ENCODE measurements around the gene CSPG4. TPM values are rescaled to one million over a fixed set of nuclear protein-coding genes. Genes with fewer than 3 reads are reported as not detected.
A peak's percentile ranks its signal among the peaks of the same experiment; 100 is the strongest.

The CSPG4 gene
- total and polyA plus RNA-seq, 9 of the 15 experiments (the other 6 are each of a cell fraction or from before 2014, with no cell fraction given): under 0.01 to 0.07 (median 0.04) TPM; not detected in 5

DNA sequence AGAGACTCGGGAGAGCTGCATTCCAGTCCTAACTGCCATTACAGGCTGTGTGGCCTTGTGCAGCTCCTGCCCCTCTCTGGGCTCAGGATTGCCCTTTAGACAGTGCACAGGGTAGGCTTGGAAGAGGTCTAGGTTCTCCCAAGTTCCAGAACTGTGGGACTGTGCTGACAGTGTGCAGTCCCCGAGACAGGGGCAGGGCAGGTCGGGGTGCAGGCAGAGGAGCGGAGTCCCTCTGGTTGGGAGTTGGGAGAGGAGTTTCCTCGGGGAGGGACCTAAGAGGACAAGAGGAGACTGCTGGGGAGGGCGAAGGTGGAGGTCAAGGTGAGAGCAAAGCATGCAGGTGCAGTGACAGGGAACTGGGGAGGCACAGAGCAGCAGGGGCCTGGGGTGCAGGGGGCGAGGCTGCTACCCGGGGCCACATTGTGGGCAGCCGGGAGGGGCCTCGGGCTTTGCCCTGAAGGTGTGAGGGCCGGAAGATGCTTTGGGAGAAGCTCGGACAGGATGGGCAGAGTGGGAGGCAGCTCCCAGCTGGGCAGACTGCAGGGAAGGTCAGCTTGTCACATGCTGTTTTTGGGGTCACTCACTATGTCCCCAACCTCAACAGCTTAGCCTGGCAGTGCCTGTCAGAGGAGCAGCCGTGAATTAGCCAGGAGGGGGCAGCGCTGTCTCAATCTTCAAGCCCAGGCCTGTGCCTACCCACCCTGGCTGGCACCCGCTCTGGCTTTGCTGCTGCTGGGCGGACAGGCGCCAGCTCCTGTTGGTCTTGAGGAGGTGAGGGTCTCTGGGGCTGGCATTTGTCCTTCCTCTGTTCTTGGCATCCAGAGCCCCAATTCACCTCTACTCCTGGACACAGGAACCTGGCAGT is 15.4 kb upstream of the CSPG4 start:
- H2AFZ ChIP-seq (ENCODE audit: low read depth, low read length): no peak overlapping the region
- no peak overlapping the region for H3K4me2 ChIP-seq (ENCODE audit: insufficient read depth, low read length)
- H3K9me3 ChIP-seq (replicated peaks; ENCODE audit: control insufficient read depth, insufficient read depth, low read depth, low read length): no peaks in the 10 kb centered on the region
- H3K4me3 ChIP-seq: no peak overlapping the region
- H3K27ac ChIP-seq (ENCODE audit: extremely low read depth, low read depth, low read length): no peak overlapping the region
- peaks cover 6% of the 10 kb centered on the region; the same call in 1 of the 2 replicates for H4K20me1 ChIP-seq (replicated peaks; ENCODE audit: control insufficient read depth, insufficient read depth, low read length)
- intact Hi-C loops (cut with micrococcal nuclease) (loop anchor here (1.0 kb wide), 1 partner anchor 74 kb away; no protein-coding TSS in a partner anchor), in situ Hi-C loops (cut with MboI) (no loop called here)
- FAIRE-seq (no peak), DNase-seq (ENCODE audit: extremely low read depth in 1 of 4, low spot score in 3 of 4) (peak in 1 of 4 experiments; percentile 34), ATAC-seq (peak; percentile 45)
- no peaks in the 10 kb centered on the region for H3K9me1 ChIP-seq (ENCODE audit: control insufficient read depth, insufficient read depth, low read length)
- H3K79me2 ChIP-seq (ENCODE audit: control insufficient read depth, insufficient read depth, low read length): no peaks in the 10 kb centered on the region
- 23% methylated on average over 15 of the region's 17 CpGs for WGBS (ENCODE audit: insufficient coverage, low coverage, missing lambda C conversion rate)
- peaks cover 0 to 32% of the 10 kb centered on the region in 2 experiments; a peak in 2 of 5 replicates for H3K27me3 ChIP-seq (ENCODE audit: control insufficient read depth in 2 of 2, insufficient read depth in 2 of 2, low read length in 2 of 2)
- no peaks in the 10 kb centered on the region for H3K36me3 ChIP-seq (ENCODE audit: control insufficient read depth, insufficient read depth, low read length)
- BruUV-seq (replicated peaks): no TSS peak
- POLR2A ChIA-PET: interaction anchor here (0.6 kb wide), 1 partner anchor 14 kb away, joined by 3 read pairs; no protein-coding TSS in a partner anchor
- H3K4me1 ChIP-seq (replicated peaks in 1 of 2; ENCODE audit: control insufficient read depth in 2 of 2, insufficient read depth in 2 of 2, low read length in 2 of 2): peaks cover 10 to 39% of the 10 kb centered on the region in 2 experiments
- CTCF ChIA-PET (ENCODE audit: low intra/inter-chr PET ratio): interaction anchor here (0.7 to 1.7 kb wide), 3 partner anchors 73 to 75 kb away, joined by 3 to 6 read pairs (median 3); no protein-coding TSS in a partner anchor
- peak overlapping the region in 1 of 2 experiments; percentile 39; a peak in 2 of 4 replicates for H3K9ac ChIP-seq (ENCODE audit: insufficient read depth in 1 of 2, low read depth in 2 of 2, low read length in 2 of 2)
- TF ChIP-seq SP1 (CRISPR knock-in tag; IDR thresholded peaks at IDR 0.05) (no peak), ZNF354B (CRISPR knock-in tag; IDR thresholded peaks at IDR 0.05) (no peak), ZNF507 (tag; conservative IDR thresholded peaks at IDR 0.05) (no peak), TCF7L2 (IDR thresholded peaks at IDR 0.05; ENCODE audit: low read depth, low read length) (no peak)
- TF ChIP-seq, protein P1, sequence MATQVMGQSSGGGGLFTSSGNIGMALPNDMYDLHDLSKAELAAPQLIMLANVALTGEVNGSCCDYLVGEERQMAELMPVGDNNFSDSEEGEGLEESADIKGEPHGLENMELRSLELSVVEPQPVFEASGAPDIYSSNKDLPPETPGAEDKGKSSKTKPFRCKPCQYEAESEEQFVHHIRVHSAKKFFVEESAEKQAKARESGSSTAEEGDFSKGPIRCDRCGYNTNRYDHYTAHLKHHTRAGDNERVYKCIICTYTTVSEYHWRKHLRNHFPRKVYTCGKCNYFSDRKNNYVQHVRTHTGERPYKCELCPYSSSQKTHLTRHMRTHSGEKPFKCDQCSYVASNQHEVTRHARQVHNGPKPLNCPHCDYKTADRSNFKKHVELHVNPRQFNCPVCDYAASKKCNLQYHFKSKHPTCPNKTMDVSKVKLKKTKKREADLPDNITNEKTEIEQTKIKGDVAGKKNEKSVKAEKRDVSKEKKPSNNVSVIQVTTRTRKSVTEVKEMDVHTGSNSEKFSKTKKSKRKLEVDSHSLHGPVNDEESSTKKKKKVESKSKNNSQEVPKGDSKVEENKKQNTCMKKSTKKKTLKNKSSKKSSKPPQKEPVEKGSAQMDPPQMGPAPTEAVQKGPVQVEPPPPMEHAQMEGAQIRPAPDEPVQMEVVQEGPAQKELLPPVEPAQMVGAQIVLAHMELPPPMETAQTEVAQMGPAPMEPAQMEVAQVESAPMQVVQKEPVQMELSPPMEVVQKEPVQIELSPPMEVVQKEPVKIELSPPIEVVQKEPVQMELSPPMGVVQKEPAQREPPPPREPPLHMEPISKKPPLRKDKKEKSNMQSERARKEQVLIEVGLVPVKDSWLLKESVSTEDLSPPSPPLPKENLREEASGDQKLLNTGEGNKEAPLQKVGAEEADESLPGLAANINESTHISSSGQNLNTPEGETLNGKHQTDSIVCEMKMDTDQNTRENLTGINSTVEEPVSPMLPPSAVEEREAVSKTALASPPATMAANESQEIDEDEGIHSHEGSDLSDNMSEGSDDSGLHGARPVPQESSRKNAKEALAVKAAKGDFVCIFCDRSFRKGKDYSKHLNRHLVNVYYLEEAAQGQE (IDR thresholded peaks at IDR 0.05; ENCODE audit: borderline replicate concordance): peak; percentile 41; the same call in 1 of the 2 replicates
- TF ChIP-seq, protein P1 (CRISPR knock-in tag; IDR thresholded peaks at IDR 0.05; ENCODE audit: low read depth): no peak
- TF ChIP-seq, protein P2, sequence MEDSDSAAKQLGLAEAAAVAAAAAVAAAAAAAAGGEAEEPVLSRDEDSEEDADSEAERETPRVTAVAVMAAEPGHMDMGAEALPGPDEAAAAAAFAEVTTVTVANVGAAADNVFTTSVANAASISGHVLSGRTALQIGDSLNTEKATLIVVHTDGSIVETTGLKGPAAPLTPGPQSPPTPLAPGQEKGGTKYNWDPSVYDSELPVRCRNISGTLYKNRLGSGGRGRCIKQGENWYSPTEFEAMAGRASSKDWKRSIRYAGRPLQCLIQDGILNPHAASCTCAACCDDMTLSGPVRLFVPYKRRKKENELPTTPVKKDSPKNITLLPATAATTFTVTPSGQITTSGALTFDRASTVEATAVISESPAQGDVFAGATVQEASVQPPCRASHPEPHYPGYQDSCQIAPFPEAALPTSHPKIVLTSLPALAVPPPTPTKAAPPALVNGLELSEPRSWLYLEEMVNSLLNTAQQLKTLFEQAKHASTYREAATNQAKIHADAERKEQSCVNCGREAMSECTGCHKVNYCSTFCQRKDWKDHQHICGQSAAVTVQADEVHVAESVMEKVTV (CRISPR knock-in tag; IDR thresholded peaks at IDR 0.05): peak; percentile 35; the same call in 1 of the 2 replicates
- TF ChIP-seq, protein P3, sequence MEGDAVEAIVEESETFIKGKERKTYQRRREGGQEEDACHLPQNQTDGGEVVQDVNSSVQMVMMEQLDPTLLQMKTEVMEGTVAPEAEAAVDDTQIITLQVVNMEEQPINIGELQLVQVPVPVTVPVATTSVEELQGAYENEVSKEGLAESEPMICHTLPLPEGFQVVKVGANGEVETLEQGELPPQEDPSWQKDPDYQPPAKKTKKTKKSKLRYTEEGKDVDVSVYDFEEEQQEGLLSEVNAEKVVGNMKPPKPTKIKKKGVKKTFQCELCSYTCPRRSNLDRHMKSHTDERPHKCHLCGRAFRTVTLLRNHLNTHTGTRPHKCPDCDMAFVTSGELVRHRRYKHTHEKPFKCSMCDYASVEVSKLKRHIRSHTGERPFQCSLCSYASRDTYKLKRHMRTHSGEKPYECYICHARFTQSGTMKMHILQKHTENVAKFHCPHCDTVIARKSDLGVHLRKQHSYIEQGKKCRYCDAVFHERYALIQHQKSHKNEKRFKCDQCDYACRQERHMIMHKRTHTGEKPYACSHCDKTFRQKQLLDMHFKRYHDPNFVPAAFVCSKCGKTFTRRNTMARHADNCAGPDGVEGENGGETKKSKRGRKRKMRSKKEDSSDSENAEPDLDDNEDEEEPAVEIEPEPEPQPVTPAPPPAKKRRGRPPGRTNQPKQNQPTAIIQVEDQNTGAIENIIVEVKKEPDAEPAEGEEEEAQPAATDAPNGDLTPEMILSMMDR (IDR thresholded peaks at IDR 0.05 in 2 of 3, conservative IDR thresholded peaks at IDR 0.05 in 1 of 3; ENCODE audit: insufficient read depth in 2 of 3, low read depth in 1 of 3, low read length in 3 of 3): peak; percentile 42 to 58 (median 52); a peak in 5 of 6 replicates
